NCI-H226 (cell line): ENCODE measurements around the gene VSTM2L.

Experiments used
- DNase-seq: peaks from one replicate; pipeline ENCODE4 v3.0.0-alpha.2; 2015

Gene VSTM2L

GRCh38 chr20:37901240-37901639, 1.7 kb upstream of the VSTM2L start:
- no peak for DNase-seq

- peak; percentile 21 for DNase-seq
Observed at GRCh38 chr20:37901654-37902503, 1.0 kb upstream of the VSTM2L start.

DNA sequence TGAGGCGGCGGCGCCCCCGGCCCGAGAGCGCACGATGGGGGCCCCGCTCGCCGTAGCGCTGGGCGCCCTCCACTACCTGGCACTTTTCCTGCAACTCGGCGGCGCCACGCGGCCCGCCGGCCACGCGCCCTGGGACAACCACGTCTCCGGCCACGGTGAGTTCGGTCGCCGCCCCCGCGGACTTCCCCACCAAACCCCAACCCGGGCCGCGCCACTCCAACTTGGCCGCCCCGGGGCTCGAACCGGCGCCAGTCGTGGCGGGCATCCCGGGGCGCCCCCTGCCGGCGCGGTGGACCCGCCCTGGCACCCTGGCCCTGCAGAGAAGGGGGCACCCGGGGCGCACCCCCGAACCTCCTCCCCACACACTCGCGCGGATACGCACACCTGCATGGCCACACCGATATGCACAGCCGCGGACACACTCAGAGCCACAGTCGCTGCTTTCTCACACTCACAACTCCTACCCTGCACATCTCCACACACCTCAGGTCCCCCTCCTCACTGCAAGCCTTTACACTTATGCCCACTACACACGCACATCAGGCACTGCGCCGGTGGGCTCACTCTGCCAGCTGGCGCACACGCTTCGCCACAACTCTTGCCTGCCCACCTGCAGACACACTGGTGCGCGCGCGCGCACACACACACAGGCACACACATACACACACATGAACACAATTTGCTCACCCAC, 535 bp downstream of the VSTM2L start:
- DNase-seq: no peak

GRCh38 chr20:37904008-37904642, 1.2 kb downstream of the VSTM2L start:
- no peak for DNase-seq

GRCh38 chr20:37904845-37905373, 2.0 kb downstream of the VSTM2L start:
- DNase-seq: no peak

- DNase-seq: no peak
Observed at GRCh38 chr20:37905671-37906613, 3.0 kb downstream of the VSTM2L start.

- peak; percentile 9 for DNase-seq
Observed at GRCh38 chr20:37907330-37907676, 4.4 kb downstream of the VSTM2L start.

GRCh38 chr20:37907677-37908401, 4.9 kb downstream of the VSTM2L start:
- peak; percentile 76 for DNase-seq

DNA sequence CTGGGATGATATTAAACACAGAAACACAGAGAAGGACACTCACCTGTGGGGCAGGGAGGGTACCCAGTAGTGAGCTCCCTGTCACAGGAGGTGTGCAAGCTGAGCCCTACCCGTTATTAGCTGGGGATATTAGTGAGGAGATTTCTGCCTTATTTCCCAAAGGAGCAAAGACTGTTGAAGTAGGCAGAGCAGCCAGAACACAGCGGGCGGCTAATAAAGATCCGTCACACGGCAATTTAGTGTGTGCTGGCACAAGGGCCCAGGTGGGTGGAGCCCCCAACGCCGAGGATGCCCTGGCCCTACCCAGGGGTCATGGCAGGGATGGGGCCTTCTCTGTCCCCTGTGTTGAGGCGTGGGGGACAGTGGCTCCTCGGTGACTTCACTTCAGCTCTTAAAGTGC, 8.3 kb downstream of the VSTM2L start:
- no peak for DNase-seq

DNA sequence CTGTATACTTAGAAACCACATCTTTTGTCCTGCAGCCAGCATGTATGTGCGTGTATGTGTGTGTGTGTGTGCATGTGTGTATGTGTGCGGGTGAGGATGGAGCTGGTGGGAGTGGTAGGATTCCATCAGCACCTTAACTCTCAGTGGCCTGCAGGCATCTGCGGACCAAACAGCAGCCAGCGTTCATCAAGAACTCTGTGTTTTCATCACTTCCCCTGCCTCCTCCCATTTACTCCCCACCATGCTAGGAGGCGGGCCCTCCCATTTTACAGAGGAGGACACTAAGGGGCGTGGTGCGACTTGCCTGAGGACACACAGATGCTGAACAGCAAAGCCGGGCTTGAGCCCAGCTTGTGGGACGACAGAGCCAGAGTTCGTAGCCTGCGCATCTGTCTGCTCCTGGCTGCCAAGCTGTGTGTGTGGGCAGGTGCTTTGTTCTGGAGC, 8.9 kb downstream of the VSTM2L start:
- DNase-seq: peak; percentile 66

GRCh38 chr20:37912874-37913273, 9.9 kb downstream of the VSTM2L start:
- DNase-seq: no peak

DNA sequence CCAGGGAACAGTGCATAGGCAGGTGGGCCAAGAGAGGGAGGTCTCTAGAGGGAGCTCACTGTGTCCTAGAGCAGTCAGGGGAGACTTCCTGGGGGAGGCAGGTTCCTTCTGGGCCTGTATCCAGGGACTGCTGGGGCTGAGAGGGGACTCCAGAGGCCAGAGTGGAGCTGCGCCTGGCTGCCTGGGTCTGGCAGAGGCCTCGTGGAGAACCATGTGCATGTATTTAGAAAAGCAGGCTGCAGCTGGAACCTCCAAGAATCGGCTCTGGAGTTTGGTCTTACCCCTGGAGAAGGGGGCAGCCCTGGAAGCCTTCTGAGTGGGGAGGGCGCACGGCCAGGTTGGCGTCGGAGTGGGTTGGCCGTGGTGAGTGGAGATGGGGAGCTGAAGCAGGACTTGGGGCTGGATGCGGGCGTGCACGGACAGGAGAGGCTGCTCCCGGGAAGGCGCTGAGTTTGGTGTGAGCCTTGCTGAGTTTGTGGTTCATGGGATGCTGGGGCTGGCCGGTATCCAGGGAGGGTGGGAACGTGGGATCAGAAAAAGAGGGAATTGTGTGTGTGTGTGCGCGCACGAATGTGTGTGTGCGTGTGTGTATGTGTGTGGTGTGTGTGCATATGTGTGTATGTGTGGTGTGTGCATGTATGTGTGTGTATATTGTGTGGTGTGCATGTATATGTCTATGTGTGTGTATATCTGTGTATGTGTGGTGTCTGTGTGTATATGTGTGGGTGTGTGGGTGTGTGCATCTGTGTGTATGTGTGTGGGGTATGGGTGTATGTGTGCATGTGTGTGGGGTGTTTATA, 10.8 kb downstream of the VSTM2L start:
- DNase-seq: no peak

GRCh38 chr20:37914367-37914671, 11.4 kb downstream of the VSTM2L start:
- no peak for DNase-seq

DNA sequence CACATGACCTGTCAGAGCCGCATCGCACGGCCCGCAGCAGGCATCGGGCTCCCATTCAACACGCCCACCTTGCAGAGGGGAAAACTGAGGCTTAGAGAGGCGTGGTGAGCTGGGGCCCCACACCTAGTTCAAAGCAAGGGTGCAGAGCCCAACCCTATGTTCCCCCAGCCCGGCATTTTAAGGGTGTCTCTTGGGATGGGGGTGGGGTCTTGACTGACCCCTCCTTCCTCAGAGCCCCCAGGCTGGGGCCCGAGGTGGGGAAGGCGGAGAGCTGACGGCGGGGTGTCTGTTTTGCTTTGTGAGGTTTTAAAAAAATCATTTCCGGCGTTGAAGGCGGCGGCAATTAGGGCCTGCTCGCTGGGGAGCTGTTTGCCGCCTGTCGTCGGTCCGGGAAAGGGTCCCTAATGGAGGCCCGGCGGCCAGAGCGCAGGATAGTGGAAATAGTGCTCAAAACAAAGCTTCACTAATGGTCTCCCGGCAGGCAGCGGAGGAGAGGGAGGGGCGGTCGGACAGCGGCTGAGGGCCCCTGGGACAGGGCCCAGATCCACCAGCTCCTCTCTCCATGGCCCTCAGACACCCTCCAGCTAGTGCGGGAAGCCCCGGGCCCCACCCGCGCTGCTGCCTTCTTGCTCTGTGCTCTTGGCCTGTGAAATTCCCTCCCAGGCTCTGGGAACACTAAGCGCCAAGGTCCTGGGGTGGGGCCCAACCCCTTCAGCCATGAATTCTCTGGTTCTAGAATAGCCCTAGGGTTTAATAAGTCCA, 11.9 kb downstream of the VSTM2L start:
- DNase-seq: no peak

DNA sequence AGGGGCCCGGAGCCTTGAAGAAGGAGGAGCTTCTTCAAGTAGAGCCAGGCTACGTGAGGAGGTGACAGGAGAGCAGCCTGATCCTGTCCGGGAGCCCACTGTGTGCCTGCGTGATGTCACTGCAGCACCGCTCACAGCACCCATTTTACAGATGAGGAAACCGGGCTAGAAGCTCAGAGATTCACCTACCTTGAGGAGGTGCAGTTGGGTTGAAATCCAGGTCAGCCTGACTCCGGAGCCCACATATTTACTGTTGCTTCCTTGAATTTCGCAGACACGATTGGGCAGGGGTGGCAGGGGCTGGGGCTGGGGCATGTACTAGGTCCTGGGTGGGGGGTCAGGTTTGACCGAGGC, 12.5 kb downstream of the VSTM2L start:
- DNase-seq: no peak

DNA sequence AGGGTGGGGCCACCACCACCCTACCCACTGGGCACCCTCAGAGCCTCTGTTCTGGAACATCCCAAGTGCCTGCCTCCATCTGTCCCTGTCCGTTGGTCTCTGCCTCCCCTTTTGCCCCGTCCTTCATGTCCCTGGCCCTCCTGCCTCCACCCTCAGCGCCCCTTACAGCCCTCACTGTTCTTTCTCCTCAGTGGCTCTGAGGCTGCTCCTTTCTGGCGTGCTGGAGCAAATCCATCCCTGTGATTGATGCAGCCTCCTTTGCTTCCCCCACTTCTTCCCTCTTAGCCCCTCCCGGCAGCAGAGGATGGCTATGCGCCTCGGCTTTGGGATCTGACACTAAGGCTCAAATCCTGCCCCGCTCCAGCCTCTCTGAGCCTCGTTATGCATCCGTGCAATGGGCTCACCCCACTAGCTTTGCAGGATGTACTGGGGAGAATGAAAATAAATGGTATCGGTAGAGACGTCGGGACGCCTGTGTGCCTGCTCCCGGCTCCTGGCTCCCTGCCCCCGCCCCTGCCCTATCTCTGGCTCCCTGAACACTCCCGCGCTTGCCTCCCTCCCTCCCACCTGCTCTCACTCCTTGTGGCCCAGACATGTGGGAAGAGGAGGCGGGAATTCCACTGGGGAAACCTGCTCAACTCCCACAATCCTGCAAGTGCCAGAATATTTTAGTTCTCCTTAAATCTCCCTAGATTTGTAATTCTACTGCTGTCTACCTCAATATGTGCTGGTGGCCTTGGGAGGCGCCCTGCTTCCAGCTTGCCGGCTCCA, 13.1 kb downstream of the VSTM2L start:
- DNase-seq: peak; percentile 66

DNA sequence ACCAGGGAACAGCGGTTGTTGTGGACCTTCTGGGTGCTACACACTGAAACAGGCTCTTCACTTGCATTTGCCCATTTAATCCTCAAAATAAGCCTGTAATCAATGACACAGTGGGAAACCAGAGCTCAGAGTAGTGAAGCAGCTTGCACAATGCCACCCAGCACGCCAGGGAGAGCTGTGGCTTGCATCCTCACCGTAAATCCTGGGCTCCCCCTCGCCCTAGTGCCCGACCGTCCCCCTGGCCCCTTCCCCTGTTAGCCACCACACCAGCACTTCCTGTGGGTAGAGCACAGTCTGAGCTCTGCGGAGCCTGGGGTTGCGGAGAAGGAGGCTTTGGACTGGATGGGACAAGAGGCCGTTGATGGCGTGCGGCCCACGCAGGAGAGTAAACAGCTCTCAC, 14.5 kb downstream of the VSTM2L start:
- no peak for DNase-seq

- DNase-seq: no peak
Observed at GRCh38 chr20:37918035-37918434, 15.1 kb downstream of the VSTM2L start.

DNA sequence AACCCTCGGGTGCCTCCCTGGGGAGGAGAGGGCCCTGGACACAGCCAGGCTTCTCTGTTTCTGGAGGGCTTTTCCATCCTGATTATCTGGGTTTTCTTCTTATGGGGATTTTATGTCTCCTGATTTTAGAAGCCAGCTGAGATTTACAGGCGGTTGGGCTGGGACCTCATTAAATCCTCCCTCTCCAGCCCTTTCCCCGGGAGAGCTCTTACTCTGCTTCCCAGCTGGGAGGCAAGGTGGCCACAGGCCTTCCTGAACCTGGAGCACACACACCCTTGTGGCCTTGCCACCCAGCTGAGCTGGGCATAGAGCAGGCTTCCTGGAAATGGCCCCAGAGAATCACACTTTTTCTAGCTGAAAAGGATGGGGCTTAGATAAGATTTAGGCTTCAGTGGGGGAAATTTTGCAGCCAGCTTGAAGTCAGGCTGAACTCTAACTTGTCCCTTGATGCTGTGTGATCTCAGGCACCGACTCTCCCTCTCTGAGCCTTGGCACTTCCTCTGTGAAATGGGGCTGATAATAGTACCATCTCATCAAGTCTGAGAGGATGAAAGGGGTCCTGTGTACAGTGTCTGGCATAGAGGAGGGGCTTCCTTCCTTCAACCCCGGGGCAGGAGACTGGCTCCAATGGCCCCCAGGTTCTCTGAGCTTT, 16.6 kb downstream of the VSTM2L start:
- no peak for DNase-seq
